ENCODE measurements around the gene PPIE.

PPIE gene

GRCh38 chr1:39757501-39757900, 18.8 kb downstream of the PPIE start (continued):
- no peak for TF ChIP-seq ZFP30 (CRISPR knock-in tag; IDR thresholded peaks at IDR 0.05)
- TF ChIP-seq, protein P1, sequence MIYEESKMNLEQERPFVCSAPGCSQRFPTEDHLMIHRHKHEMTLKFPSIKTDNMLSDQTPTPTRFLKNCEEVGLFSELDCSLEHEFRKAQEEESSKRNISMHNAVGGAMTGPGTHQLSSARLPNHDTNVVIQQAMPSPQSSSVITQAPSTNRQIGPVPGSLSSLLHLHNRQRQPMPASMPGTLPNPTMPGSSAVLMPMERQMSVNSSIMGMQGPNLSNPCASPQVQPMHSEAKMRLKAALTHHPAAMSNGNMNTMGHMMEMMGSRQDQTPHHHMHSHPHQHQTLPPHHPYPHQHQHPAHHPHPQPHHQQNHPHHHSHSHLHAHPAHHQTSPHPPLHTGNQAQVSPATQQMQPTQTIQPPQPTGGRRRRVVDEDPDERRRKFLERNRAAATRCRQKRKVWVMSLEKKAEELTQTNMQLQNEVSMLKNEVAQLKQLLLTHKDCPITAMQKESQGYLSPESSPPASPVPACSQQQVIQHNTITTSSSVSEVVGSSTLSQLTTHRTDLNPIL (CRISPR knock-in tag; IDR thresholded peaks at IDR 0.05; ENCODE audit: low read depth) = no peak
- TF ChIP-seq ZNF70 (CRISPR knock-in tag; IDR thresholded peaks at IDR 0.05) = no peak
- no peak for TF ChIP-seq TCF4 (CRISPR knock-in tag; IDR thresholded peaks at IDR 0.05; ENCODE audit: borderline replicate concordance)
- TF ChIP-seq GLIS3 (CRISPR knock-in tag; IDR thresholded peaks at IDR 0.05) = no peak

GRCh38 chr1:39758556-39759435, 20.1 kb downstream of the PPIE start:
- TF ChIP-seq CSDC2 (CRISPR knock-in tag; IDR thresholded peaks at IDR 0.05) (no peak), PATZ1 (CRISPR knock-in tag; IDR thresholded peaks at IDR 0.05; ENCODE audit: borderline replicate concordance) (no peak), CSRNP3 (CRISPR knock-in tag; IDR thresholded peaks at IDR 0.05) (no peak), TOX (CRISPR knock-in tag; IDR thresholded peaks at IDR 0.05; ENCODE audit: borderline replicate concordance) (no peak), OSR1 (CRISPR knock-in tag; IDR thresholded peaks at IDR 0.05) (no peak), ZNF70 (CRISPR knock-in tag; IDR thresholded peaks at IDR 0.05) (no peak)
- no peak for ATAC-seq

GRCh38 chr1:39759436-39759726, 20.7 kb downstream of the PPIE start:
- TF ChIP-seq CSRNP3 (CRISPR knock-in tag; IDR thresholded peaks at IDR 0.05) (no peak), ZFP3 (CRISPR knock-in tag; IDR thresholded peaks at IDR 0.05) (no peak)
- ATAC-seq = no peak

GRCh38 chr1:39760074-39761008, 21.7 kb downstream of the PPIE start:
- no peak for ATAC-seq
- TF ChIP-seq CSRNP3 (CRISPR knock-in tag; IDR thresholded peaks at IDR 0.05) (no peak), ZFP30 (CRISPR knock-in tag; IDR thresholded peaks at IDR 0.05) (no peak), ISL1 (CRISPR knock-in tag; IDR thresholded peaks at IDR 0.05) (no peak), BACH2 (CRISPR knock-in tag; IDR thresholded peaks at IDR 0.05; ENCODE audit: borderline replicate concordance) (no peak), GLIS3 (CRISPR knock-in tag; IDR thresholded peaks at IDR 0.05) (no peak), ZNF565 (CRISPR knock-in tag; conservative IDR thresholded peaks at IDR 0.05; ENCODE audit: low read depth) (no peak), ZFP3 (CRISPR knock-in tag; IDR thresholded peaks at IDR 0.05) (no peak), CSDC2 (CRISPR knock-in tag; IDR thresholded peaks at IDR 0.05) (no peak), PPARA (CRISPR knock-in tag; IDR thresholded peaks at IDR 0.05; ENCODE audit: borderline replicate concordance) (no peak), POU6F1 (CRISPR knock-in tag; IDR thresholded peaks at IDR 0.05; ENCODE audit: borderline replicate concordance, low read depth) (no peak), PATZ1 (CRISPR knock-in tag; IDR thresholded peaks at IDR 0.05; ENCODE audit: borderline replicate concordance) (no peak)
- TF ChIP-seq, protein P1 (CRISPR knock-in tag; IDR thresholded peaks at IDR 0.05; ENCODE audit: low read depth) = no peak
